AG09309 (cell line): ENCODE data around the gene GNAT1.
A peak's percentile ranks its signal among the peaks of the same experiment; 100 is the strongest.
"Not testable (repeated sequence)": the region's sequence is repeated elsewhere in the genome, so short reads cannot be mapped to it uniquely, and the experiment has no call there.

Source experiments
- DNase-seq: peaks from one replicate; pipeline ENCODE4 v3.0.0-alpha.2; 2010; ENCODE audit warnings: low read depth
- H3K4me3 ChIP-seq: 2 replicates; pipeline ENCODE4 v1.5.1; 2011; ENCODE audit warnings: mild to moderate bottlenecking, low read depth, low read length, moderate library complexity; ENCODE audit not compliant: control insufficient read depth
- TF ChIP-seq, protein P1 (sequence below): IDR thresholded peaks from 2 replicates; pipeline ENCODE4 v1.5.1; 2011; ENCODE audit warnings: mild to moderate bottlenecking, low read depth, low read length, inconsistent platforms; ENCODE audit not compliant: insufficient read depth, control insufficient read depth; ENCODE audit errors: missing control alignments

Gene GNAT1

DNA sequence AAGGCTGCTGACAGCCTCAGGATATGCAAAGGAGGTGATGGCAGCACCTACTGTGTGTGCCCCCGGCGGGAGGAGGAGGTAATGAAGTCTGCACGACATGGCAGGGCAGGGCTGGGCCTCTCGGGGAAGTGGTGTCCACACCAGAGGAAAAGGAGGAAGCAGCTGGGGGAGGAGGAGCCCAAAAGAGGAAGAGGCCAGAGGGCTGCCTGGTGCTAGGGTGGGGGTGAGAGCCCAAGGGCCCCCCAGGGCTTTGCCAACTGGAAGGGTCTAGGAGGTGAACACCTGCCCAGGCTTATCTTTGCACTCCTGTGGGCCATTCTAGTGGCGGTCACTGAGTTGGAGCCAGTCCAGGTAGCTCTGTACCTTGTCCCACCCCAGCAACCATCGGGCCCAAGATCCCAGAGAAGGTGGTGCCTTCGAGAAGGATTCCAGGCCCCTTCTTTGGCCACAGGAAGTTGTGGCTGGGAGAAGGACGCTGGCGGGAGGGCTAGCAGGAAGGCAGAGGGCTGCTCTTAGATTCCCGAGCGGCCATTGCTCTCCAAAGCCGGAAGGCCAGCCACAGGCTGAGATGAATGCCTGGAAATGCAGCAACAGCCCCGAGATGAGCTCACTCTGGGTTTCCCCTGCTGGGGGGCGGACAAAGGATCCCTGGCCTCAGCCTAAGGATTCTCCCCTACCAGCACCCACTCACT lies 51.6 kb downstream of the GNAT1 start:
- TF ChIP-seq, protein P1, sequence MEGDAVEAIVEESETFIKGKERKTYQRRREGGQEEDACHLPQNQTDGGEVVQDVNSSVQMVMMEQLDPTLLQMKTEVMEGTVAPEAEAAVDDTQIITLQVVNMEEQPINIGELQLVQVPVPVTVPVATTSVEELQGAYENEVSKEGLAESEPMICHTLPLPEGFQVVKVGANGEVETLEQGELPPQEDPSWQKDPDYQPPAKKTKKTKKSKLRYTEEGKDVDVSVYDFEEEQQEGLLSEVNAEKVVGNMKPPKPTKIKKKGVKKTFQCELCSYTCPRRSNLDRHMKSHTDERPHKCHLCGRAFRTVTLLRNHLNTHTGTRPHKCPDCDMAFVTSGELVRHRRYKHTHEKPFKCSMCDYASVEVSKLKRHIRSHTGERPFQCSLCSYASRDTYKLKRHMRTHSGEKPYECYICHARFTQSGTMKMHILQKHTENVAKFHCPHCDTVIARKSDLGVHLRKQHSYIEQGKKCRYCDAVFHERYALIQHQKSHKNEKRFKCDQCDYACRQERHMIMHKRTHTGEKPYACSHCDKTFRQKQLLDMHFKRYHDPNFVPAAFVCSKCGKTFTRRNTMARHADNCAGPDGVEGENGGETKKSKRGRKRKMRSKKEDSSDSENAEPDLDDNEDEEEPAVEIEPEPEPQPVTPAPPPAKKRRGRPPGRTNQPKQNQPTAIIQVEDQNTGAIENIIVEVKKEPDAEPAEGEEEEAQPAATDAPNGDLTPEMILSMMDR = no peak
- H3K4me3 ChIP-seq = no peak overlapping the region
- DNase-seq = no peak

DNA sequence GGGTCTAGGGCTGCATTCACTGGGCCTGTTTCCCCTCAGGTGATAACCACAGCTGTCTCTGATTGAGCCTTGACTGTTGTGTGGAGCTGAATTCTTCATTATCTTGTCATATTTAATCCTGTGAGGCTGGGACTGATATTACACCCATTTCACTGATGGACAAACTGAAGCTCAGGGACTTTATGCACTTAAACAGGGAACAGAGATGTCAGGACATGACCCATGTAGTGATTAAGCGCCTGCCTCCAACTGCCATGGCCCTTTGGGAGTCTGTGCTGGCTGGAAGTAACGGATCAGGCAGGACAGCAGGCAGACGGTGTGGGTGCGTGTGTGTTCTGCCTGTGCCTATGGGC lies 52.1 kb downstream of the GNAT1 start:
- TF ChIP-seq, protein P1 = no peak
- no peak overlapping the region for H3K4me3 ChIP-seq
- no peak for DNase-seq

DNA sequence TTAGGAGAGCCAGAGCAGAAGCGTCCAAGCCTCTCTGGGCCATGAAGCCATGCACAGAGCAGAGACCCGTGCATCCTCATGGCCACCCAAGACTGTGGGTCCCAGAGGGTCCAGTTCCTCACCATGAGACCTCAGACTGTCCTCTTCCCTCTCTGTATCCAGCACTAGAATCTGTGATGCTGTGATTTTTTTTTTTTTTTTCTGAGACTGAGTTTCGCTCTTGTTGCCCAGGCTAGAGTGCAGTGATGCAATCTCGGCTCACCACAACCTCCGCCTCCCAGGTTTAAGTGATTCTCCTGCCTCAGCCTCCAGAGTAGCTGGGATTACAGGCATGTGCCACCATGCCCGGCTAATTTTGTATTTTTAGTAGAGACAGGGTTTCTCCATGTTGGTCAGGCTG lies 53.4 kb downstream of the GNAT1 start:
- not testable (repeated sequence) for DNase-seq

DNA sequence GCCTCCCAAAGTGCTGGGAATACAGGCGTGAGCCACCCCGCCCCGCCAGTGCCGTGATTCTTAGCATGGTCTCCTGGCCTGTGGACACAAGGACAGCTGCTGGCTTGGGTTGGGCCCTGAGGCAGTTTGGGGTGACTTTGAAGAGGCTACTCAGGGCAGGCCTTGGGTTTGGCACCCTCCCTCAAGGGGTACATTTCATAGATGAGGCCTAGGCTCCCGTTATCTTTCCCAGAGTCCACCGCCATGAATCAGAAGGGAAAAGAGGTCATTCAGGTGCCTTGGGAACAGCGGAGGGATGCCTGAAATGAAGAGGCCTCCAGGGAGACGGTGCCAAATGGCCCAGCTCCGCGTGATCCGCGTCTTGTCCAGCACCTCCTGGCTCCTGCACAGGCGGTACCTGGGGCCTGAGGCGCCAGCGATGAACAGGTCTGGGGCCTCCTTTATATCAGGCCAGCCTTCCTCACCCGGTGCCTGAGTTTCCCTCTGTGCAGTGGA lies 53.9 kb downstream of the GNAT1 start:
- peak overlapping the region; percentile 40 for H3K4me3 ChIP-seq
- DNase-seq = no peak
- TF ChIP-seq, protein P1 = no peak

More for the DNA sequence above, 53.4 kb downstream of the GNAT1 start:
- H3K4me3 ChIP-seq = not testable (repeated sequence)

DNA sequence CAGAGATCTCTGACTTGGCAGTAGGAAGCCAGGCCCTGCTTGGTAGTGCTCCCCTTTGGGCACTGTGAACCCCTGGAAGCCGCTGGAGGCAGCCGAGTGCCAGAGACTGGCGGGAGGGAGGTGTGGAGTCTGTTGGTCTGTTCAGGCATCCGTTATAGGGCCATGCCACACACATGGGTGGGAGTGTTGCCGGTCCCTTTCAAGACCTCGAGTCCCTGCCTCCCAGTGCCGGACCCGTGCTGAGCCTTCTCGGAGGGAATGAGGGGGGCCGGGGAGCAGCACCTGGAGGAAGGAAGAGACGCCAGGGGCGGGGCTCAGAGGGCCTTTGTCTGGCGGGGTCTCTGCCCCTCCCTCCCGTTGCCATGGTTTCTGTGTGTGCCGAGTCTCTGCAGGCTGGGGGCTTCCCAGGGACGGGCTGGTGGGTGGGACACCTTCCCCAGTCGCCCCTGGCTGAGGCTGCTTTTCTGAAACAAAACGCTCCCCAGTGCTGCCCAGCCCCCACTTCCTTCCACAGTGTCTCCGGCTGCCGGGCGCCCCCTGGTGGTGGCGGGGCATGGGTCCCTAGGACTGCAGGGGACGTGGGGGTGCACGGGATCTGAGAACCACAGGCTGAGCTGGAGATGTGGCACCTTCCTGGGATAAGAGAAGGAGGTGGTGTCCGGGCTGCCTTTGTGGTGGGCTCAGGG lies 54.6 kb downstream of the GNAT1 start:
- TF ChIP-seq, protein P1 = peak; percentile 100
- peak; percentile 57 for DNase-seq
- H3K4me3 ChIP-seq = peak overlapping the region; percentile 40

DNA sequence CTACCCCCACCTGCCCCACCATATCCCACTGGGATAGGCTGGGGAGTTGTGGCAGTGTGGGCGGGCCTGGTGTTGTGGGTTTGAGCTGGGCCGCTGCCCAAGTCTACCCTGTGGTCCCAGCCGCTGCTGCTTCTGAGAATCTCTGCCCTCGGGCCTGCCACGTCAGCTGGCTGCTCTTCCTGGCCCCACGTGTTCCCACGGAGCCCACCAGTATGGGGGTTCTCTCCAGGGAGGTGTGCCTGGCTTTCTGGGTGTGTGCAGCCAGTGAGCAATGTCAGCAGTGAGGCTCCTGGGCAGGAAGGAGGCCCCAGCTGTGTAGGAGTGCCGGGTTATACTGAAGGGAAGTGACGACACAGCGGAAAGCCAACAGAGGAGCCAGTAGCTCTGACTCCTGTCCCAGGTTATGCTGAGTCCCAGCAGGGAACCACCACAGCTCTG lies 55.1 kb downstream of the GNAT1 start:
- DNase-seq = peak; percentile 87
- TF ChIP-seq, protein P1 = no peak
- peak overlapping the region; percentile 40 for H3K4me3 ChIP-seq
